ENCODE measurements around the gene PI4KA.

DNA sequence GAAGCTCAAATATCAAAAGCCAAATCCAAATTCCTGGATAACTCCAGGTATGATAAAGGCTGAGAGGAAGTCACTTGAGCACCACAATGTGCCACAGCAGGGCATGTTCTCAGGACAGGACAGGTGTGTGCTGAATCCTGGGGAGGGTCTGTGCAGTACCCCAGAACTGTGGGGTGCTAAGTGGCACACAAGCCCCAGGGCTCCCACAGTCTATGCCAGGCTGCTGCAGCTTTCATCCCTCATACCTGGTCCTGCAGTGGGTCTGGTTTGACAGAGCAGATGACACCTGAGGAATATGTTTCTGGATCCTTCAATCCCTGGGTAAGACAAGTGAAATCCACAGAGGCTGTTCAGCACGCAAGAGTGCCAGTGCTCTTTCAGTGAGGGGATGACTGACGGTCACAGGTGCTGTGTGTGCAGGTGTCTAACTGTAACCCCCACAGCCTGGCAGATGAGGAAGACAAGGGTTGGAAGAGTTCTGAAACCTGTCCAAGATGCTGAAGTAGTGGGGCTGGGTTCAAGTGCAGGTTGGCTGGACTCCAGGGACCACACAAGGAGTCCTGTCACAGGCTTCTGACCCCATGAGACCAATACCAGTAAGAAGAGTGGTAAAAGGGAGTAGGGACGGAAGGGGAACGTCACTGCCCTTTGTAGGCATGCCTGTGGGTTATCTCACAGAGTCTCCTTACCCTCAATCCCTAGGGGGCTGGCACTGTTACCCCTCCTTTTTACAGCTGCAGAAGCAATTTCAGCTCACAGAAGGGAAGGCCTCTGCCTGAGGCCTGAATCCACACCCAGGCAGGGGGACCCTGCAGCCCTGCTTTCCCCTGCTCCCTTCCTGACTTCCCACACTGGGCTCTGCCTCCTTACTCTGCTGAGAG, 70.6 kb downstream of the PI4KA start:
- TF ChIP-seq, protein P1, sequence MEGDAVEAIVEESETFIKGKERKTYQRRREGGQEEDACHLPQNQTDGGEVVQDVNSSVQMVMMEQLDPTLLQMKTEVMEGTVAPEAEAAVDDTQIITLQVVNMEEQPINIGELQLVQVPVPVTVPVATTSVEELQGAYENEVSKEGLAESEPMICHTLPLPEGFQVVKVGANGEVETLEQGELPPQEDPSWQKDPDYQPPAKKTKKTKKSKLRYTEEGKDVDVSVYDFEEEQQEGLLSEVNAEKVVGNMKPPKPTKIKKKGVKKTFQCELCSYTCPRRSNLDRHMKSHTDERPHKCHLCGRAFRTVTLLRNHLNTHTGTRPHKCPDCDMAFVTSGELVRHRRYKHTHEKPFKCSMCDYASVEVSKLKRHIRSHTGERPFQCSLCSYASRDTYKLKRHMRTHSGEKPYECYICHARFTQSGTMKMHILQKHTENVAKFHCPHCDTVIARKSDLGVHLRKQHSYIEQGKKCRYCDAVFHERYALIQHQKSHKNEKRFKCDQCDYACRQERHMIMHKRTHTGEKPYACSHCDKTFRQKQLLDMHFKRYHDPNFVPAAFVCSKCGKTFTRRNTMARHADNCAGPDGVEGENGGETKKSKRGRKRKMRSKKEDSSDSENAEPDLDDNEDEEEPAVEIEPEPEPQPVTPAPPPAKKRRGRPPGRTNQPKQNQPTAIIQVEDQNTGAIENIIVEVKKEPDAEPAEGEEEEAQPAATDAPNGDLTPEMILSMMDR (IDR thresholded peaks at IDR 0.05), result no peak
- TF ChIP-seq POLR2A (IDR thresholded peaks at IDR 0.05), result no peak
